Measurements from ENCODE around the gene MOB1B.

- TF ChIP-seq POLR2A (IDR thresholded peaks at IDR 0.05) (no peak), CTCF (IDR thresholded peaks at IDR 0.05) (no peak)
Measured at GRCh38 chr4:70914000-70914399, 11.8 kb downstream of the MOB1B start.

Measured in vagina (tissue), 2 donors.